GM18499 (cell line): ENCODE measurements around the gene HERC4.

Source experiments
- ATAC-seq: cut with Tn5 transposase; IDR thresholded peaks from one replicate; pipeline ENCODE4 v1.9.1; 2021; ENCODE audit warnings: moderate number of reproducible peaks; ENCODE audit not compliant: insufficient read depth, unreplicated experiment

HERC4 gene, protein sequence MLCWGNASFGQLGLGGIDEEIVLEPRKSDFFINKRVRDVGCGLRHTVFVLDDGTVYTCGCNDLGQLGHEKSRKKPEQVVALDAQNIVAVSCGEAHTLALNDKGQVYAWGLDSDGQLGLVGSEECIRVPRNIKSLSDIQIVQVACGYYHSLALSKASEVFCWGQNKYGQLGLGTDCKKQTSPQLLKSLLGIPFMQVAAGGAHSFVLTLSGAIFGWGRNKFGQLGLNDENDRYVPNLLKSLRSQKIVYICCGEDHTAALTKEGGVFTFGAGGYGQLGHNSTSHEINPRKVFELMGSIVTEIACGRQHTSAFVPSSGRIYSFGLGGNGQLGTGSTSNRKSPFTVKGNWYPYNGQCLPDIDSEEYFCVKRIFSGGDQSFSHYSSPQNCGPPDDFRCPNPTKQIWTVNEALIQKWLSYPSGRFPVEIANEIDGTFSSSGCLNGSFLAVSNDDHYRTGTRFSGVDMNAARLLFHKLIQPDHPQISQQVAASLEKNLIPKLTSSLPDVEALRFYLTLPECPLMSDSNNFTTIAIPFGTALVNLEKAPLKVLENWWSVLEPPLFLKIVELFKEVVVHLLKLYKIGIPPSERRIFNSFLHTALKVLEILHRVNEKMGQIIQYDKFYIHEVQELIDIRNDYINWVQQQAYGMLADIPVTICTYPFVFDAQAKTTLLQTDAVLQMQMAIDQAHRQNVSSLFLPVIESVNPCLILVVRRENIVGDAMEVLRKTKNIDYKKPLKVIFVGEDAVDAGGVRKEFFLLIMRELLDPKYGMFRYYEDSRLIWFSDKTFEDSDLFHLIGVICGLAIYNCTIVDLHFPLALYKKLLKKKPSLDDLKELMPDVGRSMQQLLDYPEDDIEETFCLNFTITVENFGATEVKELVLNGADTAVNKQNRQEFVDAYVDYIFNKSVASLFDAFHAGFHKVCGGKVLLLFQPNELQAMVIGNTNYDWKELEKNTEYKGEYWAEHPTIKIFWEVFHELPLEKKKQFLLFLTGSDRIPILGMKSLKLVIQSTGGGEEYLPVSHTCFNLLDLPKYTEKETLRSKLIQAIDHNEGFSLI

DNA sequence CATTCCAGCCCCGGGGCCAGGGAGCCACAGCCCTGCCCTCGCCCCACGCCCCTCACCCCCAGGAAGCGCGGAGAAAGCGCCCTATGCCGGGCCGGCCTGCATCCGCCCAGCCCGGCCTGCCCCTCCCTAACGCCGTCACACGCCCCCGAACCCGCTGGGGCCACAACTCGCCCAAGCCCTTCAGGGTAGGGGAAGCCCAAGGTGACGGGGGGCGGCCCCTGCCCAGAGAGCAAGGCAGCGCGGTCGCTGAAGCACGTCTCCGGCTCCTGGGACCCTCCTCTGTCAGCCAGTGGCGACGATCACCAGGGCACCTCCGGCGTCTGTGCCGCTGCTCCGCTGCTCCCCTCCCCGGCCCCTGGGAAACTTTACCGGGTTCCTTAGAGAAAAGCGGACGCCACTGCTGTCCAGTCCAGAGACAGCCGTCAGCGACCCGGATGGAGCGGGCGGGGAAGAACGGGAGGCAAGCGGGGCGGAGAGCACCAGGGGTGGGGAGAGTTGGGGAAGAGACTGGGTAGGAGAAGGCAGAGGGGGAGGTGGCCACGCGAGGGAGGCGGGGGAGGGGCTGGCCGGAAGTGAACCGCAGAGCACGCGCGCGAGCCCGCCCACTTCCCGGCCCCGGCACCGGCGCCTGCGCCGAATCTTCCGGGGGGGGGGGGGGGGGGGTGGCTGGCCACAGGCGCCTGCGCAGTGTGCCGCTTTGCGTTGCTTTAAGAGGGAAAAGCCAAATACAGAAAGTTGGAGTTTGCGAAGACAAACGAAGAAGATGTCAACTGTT lies at the start of gene HERC4:
HERC4 (minus strand) TSS at position 509 of the 775 bp plus-strand sequence. CDS start 2,175 bp downstream, outside the sequence.
- ATAC-seq: peak; percentile 70

DNA sequence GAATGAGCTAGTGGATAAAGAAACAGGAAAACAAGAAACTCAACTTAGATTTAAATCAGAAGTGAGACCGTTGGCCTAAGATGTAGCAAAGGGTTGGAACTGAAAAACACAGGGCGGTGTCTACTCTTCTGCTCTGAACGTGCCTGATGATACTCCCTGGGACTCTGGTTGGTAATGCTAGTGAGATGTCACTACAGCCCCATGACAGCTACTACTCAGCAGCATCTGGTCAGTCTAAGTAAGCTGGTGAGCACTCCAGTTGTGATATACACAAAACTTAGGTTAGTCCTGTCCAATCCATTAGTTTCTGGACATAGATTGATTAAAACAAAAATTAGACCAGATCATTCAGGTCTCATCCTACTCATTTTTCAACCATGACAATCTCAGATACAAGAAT lies 49.6 kb upstream of the HERC4 start:
- ATAC-seq: no peak

DNA sequence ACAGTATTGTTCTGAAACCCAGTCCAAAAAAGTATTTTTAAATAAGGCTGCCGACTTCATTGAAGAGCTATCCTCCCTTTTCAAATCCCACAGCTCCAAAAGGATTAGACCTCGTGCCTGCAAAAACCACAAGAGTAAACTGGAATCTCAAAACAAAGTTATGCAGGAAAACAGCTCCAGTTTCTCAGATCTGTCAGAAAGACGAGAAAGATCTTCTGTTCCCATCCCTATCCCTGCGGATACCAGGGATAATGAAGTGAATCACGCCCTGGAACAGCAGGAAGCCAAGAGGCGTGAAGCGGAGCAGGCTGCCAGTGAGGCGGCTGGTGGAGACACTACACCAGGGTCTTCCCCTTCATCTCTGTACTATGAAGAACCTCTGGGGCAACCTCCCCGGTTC lies 46.8 kb upstream of the HERC4 start:
- ATAC-seq: no peak

DNA sequence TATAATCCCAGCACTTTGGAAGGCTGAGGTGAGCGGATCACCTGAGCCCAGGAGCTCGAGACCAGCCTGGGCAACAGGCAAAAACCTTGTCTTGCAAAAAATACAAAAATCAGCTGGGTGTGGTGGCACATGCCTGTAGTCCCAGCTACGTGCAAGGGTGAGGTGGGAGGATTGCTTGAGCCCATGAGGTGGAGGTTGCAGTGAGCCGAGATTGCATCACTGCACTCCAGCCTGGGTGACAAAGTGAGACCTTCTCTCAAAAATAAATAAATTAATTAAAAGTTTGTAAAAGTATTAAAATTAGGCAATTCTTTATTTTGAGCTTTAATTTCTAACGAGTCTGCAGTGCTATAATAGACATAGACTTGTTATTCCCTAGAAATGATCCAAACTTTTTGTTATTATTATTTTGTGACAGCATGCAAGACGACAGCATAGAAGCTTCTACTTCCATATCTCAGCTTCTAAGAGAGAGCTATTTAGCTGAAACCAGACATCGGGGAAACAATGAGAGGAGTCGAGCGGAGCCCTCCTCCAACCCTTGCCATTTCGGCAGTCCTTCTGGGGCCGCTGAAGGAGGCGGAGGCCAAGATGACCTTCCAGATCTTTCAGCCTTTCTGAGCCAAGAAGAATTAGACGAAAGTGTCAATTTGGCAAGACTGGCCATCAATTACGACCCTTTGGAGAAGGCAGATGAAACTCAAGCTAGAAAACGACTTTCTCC lies 46.1 kb upstream of the HERC4 start:
- no peak for ATAC-seq

DNA sequence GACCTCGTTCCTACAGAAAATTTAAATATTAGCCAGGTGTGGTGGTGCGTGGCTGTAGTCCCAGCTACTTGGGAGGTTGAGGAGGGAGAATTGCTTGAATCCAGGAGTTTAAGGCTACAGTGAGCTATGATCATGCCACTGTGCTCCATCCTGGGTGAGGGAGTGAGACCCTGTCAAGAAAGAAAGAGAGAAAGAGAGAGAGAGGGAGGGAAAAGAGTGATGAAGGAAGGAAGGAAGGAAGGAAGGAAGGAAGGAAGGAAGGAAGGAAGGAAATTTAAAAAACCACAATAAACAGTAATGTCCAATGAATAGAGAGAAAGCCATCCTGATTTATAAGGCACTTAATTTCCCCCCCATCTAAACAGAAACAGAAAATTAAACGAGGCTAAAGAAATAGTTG lies 43.6 kb upstream of the HERC4 start:
- no peak for ATAC-seq

DNA sequence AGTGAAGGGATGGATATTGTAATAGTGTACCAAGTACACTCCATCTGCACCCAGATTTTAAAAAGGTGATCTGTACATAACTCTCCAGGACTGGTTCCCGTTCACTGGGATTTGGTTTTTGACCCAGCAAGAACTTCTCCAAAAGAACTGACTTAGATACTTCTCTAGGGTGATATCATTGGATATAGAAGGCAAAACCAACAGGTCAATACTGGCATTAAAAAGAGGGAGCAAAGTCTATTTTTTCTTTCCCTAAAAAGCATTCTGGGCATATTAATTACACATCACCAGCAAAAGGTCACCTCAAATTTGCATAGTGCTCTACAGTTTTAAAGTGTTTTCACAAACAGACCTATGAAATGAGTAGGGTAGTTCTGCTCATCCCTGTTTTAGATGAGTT lies 37.8 kb upstream of the HERC4 start:
- no peak for ATAC-seq

DNA sequence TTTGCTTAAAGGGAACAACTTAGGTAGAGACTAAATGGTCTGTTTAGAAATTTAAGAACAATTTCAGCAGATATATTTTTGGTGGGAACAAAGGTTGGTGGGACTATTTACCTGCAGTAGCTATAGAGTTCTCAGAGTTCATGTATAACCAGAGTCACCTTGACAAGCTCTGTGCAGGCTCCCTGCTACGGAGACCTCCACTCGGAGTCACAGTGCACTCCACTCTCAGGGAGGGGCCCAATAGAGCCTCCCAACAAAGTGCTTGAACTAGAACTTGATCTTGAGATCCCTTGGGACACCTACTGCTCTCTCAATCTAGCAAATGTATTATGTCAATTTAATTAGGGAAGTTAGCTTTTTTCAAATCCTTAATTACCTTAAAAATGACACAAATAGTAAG lies 36.5 kb upstream of the HERC4 start:
- no peak for ATAC-seq

DNA sequence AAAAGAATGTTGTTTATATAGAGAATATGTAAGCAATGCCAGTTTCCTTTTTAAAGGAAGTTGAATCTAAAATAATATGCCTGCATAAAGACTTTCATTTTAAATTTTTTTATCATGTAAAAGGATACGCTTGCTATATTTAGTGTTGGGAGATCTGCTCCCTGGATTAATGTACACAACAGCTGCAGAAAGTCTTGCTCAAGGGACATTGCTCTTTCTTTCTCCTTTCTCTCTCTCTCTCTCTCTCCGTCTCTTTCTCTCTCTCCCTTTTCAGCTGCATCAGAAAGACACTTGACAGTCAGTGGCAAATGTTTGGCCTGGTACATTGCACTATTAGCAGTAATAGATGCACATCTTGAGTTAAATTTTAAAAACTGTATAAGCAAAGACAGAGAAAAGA lies 34.9 kb upstream of the HERC4 start:
- no peak for ATAC-seq

DNA sequence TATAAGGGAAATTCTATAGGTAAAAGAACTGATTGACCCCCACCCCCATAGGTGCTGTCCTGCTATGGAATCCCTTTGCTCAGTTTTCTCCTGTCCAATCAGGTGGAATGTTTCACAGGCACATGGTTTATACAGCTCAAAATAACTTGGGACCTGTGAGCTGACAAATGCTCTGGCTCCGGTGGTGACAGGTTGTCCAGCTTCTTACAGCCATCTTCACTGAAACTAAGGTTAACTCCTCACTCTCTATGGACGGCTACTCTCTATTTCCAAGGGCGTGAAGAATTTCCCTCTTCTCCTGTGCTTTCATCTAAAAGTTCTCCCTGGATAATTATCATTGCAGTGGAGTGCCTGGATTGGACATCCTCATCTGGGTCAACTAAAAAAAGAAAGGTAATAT lies 34.2 kb upstream of the HERC4 start, which contains the start of gene MYPN:
MYPN (plus strand) TSS at position 158 of the 400 bp plus-strand sequence. CDS start 11,951 bp downstream, outside the sequence.
- ATAC-seq: no peak

DNA sequence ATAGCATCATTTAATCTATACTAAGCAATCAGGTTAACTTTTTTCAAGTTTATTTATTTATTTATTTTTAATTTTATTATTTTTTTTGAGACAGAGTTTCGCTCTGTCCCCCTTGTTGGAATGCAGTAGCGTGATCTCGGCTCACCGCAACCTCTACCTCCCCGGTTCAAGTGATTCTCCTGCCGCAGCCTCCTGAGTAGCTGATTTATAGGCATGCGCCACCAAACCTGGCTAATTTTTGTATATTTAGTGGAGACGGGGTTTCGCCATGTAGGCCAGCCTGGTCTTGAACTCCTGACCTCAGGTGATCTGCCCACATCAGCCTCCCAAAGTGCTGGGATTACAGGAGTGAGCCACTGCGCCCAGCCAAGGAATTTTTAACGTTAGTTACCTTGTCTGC lies 33.6 kb upstream of the HERC4 start:
- ATAC-seq: no peak

DNA sequence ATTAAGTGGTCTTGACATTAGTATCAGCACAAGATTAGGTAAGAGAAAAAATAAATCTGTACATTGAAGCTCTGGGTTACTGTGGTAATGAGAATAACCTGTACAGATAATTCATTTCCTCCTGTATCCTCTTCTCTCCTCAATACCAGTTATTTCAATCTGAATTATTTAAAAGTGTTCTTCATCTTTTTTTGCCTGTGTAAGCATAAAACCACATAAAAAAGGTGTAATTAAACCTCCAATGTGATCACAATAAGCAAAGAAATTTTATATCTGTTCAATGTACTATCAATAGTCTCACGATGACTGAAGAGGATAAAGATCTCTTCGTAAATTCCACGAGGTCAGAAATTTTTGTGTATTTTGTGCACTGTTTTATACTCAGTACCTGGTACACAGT lies 33.0 kb upstream of the HERC4 start:
- no peak for ATAC-seq

DNA sequence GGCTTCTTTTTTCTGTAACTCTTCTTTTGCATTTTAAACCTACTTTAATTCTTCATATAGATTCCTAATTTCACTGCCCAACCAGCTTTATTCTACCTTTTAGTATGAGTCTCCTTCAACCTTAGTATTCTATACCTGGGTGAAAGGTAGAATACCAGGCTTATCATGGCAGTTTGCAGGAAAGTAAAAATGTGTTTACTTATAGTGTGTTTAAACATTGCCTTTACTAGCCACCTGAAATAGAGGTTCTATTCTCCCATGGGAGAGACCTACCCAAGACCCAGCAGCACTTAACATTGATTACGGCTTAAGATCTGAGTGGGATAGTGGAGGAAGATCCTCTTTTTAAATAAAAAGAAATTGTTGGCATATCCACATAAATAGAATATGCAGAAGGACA lies 32.6 kb upstream of the HERC4 start:
- no peak for ATAC-seq

DNA sequence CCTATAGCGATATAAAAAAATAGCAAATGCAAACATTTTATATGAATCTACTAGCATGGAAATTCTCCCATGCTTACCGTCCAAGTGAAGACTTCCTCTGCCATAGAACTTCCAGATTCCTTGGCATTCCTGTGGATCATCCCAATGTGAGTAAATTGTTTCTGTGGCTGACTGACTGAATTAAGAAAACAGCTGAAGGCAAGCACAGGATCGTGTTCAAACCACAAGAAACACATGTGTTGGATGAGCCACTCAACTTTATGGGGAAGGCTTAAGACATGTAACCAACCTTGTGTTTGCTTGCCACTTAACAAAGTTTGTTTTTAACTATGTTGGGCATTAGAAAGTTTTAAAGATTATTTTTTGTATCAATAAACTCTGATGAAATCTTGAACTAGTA lies 31.6 kb upstream of the HERC4 start:
- no peak for ATAC-seq

DNA sequence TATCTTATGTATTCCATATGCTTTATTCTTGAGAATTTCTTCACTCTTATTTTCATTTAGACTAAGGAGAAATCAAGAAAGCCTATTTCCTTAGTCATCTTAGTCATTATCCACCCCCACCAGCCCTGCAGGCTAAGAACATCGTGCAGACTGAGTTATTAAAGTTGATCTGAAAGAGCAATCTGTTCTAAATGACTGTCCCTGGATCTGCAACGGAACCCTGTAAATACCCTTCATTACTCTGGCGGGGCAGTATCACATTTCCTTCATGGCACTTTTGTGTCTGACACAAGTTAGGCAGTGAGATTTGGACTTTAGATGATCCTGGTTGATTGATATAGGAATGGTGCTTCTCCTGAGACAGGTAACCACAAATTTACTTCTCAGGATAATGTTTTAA lies 30.7 kb upstream of the HERC4 start:
- ATAC-seq: no peak

DNA sequence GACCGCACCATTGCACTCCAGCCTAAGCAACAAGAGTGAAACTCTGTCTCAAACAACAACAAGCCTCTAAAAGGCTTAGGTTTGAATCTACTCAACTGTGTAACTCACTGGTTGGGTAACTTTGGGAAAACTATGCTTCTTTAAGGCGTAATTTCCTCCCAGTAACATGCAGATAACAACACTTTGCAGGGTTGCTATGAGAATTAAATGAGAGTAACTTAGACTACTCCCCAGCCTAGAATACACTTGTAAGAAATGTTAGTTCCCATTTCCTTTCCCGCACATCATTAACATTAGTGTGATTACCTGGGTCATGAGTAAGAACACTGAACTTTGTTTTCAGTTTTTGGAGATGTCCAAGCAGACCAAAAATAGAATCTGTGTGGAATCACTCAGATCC lies 28.8 kb upstream of the HERC4 start:
- ATAC-seq: no peak

DNA sequence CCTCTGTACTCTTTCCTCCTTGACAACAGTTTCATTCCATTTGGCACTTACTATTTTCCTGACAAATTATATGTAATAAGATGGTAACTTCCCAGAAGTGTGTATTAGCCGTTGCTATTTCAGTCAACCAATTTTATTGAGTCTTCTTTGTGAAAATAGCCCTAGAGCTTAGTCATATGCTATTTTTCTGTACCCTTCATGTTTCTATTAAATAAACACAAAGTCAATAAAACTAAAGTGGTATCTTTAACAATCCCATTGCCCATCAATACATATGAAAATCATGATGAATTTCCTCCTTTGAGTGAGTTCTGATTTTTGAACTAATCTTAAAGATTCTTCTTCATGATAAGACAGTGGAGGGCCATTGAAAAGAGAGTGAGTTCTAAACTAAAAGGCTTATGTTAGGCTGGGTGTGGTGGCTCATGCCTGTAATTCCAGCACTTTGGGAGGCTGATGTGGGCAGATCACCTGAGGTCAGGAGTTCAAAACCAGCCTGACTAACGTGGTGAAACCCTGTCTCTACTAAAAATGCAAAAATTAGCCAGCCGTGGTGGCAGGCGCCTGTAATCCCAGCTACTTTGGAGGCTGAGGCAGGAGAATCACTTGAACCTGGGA lies 28.3 kb upstream of the HERC4 start:
- no peak for ATAC-seq

DNA sequence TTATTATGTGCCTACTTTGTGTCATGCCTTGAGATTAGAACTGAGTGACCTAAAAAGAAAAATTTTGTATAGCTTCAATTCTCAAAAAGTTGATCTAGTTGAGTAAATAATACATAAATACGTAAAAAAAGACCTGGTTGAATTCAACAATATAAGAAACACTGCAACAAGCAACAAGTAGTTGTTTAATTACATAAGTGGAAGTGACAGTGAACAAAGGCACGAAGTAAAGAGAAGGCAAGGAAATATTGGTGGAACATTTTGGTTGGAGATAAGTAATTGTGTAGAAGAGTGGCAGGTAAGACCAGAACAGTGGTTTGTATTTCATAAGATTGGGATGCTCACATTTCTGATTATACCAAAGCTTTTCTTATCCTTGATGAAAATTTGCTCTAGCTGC lies 26.0 kb upstream of the HERC4 start:
- ATAC-seq: no peak

DNA sequence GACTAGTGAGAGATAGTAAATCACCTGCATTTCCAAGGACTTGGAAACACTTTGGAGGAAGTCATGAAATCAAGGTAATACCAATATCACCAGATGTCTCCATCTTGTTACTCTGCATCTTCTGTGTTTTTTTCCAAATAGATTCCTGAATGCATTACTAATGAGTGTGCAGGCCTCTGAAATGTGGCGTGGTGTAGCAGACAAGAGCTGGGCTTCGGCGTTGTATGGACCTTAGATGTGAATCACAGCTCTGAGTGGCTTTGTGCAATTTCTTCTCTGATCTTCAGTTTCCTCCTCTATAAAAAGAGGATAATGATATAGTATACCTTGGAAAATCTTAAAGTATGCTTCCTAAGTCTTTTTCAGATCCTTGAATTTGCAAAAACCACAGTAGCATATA lies 24.7 kb upstream of the HERC4 start:
- ATAC-seq: no peak

DNA sequence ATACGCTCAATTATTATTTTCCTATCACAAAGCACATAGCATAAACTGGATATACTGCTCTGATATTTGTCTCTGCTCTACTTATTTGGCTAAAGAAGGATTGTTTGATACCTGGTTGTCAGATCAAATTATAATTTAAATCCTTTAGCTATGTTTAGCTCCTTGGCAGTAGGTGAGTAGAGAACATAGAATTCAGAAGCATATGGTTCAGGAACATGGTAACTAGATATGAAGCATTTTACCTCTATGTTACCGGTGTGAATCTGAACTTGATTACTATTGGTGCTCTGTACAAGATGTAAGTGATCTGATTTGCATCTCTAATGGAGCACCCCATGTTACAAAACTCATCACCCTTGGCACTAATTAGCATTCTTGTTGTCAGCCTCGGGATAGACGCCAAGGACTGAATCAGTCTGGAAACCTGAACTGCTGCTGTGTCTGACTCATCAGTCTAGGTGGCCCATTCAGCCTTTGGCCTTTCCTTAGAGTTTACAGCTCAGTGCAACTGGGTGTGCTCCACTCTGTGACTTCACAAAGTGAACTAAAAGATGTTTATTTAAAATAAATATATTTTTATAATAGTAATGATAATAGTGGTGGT lies 21.9 kb upstream of the HERC4 start:
- no peak for ATAC-seq
